AG10803 (cell line): ENCODE measurements around the gene GGT1.
"Not testable (repeated sequence)": the region's sequence is repeated elsewhere in the genome, so short reads cannot be mapped to it uniquely, and the experiment has no call there.

Experiments
- DNase-seq: peaks from one replicate; pipeline ENCODE4 v3.0.0; 2010; ENCODE audit warnings: low read depth
- H3K4me3 ChIP-seq: 2 replicates; pipeline ENCODE4 v1.5.1; 2011; ENCODE audit warnings: mild to moderate bottlenecking, low read length, control low read depth
- TF ChIP-seq, protein P1 (sequence below): conservative IDR thresholded peaks from 2 replicates; pipeline ENCODE4 v1.5.1; 2011; ENCODE audit warnings: mild to moderate bottlenecking, low read length, control low read depth, inconsistent platforms

GGT1 gene

DNA sequence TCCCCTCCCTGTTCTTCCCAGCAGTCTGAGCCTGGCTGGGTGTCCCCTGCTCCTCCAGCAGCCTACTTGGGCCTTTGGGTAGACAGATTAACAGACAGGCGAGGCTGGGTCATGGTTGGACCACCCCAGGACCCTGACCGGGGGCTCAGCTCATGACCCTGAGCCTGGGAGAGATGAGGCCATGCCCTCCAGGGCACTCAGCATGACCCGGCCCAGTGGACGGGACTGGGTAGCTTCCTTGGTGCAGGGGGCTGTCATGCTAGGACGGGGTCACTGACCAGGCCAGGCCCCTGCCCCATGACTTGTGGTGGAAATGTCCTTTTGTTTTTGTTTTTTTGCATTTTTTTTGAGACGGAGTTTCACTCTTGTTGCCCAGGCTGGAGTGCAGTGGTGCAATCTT, 5.3 kb downstream of the GGT1 start:
- H3K4me3 ChIP-seq, DNase-seq: not testable (repeated sequence)

DNA sequence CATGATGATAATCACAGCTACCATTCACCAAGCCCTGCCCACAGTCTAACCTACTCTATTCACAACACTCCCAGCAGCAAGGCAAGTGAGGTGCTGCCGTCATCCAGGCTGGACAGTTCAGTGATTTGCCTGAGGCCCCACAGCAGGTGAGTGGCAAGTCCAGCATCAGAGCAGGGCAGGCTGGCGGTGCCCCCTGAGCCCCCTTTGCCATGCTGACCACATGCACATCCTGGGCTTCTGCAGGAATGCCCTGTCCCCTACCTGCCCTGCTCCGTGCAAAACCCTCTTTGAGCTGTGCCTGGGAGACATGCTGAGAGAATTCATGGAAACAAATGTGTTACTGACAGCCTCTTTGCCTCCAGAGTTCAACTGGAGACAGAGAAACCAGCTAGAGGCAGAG, 6.9 kb downstream of the GGT1 start:
- not testable (repeated sequence) for DNase-seq, H3K4me3 ChIP-seq

GRCh38 chr22:24614794-24615193, 11.8 kb downstream of the GGT1 start:
- H3K4me3 ChIP-seq, DNase-seq: not testable (repeated sequence)

DNA sequence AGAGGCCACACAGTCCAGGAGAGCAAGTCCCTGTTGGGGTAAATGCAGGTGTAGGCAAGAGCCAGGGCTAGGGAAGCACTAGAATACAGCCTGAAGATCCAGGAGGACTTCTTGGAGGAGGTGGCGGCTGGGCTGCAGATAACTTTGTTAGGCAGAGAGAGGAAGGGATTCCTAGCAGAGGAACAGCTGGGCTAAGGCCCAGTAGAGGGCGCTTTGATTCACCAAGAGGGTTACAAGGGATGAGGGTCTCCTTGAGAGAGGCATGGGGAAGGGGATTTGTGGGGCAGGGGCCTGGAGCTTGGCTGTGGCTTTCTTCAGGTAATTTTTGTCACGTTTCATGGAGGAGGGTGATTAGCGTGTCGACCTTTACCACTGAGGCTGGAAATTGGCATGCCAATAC, 18.3 kb downstream of the GGT1 start:
- H3K4me3 ChIP-seq, DNase-seq: not testable (repeated sequence)

GRCh38 chr22:24622596-24622995, 19.6 kb downstream of the GGT1 start:
- H3K4me3 ChIP-seq, DNase-seq: not testable (repeated sequence)

- not testable (repeated sequence) for H3K4me3 ChIP-seq, DNase-seq
Observed at GRCh38 chr22:24627911-24628310, 24.9 kb downstream of the GGT1 start.

DNA sequence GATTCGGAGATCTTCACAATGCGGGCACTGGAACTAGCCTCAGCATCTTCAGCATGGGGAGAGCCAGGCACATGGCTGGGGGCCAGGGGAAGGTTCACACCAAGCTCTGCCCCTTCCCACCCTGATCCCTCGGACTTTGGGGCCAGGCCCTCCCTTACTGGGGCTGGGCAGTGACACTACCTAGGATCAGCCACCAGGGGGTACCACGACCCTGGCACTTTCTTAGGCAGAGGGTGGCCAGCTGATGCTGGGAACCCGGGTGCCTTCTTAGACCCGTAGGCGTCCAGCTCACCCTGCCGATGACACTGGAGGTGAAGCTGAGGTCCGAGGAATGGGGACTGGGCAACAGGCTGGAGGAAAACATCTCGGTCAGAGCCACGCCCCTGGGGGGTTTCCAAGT, 26.1 kb downstream of the GGT1 start:
- peak; percentile 1 for DNase-seq
- TF ChIP-seq, protein P1, sequence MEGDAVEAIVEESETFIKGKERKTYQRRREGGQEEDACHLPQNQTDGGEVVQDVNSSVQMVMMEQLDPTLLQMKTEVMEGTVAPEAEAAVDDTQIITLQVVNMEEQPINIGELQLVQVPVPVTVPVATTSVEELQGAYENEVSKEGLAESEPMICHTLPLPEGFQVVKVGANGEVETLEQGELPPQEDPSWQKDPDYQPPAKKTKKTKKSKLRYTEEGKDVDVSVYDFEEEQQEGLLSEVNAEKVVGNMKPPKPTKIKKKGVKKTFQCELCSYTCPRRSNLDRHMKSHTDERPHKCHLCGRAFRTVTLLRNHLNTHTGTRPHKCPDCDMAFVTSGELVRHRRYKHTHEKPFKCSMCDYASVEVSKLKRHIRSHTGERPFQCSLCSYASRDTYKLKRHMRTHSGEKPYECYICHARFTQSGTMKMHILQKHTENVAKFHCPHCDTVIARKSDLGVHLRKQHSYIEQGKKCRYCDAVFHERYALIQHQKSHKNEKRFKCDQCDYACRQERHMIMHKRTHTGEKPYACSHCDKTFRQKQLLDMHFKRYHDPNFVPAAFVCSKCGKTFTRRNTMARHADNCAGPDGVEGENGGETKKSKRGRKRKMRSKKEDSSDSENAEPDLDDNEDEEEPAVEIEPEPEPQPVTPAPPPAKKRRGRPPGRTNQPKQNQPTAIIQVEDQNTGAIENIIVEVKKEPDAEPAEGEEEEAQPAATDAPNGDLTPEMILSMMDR, result peak; percentile 34
- not testable (repeated sequence) for H3K4me3 ChIP-seq

GRCh38 chr22:24630812-24631427, 27.9 kb downstream of the GGT1 start:
- H3K4me3 ChIP-seq, DNase-seq: not testable (repeated sequence)

- H3K4me3 ChIP-seq, DNase-seq: not testable (repeated sequence)
Observed at GRCh38 chr22:24631430-24632122, 28.6 kb downstream of the GGT1 start.

GRCh38 chr22:24632642-24633041, 29.6 kb downstream of the GGT1 start:
- not testable (repeated sequence) for H3K4me3 ChIP-seq, DNase-seq

DNA sequence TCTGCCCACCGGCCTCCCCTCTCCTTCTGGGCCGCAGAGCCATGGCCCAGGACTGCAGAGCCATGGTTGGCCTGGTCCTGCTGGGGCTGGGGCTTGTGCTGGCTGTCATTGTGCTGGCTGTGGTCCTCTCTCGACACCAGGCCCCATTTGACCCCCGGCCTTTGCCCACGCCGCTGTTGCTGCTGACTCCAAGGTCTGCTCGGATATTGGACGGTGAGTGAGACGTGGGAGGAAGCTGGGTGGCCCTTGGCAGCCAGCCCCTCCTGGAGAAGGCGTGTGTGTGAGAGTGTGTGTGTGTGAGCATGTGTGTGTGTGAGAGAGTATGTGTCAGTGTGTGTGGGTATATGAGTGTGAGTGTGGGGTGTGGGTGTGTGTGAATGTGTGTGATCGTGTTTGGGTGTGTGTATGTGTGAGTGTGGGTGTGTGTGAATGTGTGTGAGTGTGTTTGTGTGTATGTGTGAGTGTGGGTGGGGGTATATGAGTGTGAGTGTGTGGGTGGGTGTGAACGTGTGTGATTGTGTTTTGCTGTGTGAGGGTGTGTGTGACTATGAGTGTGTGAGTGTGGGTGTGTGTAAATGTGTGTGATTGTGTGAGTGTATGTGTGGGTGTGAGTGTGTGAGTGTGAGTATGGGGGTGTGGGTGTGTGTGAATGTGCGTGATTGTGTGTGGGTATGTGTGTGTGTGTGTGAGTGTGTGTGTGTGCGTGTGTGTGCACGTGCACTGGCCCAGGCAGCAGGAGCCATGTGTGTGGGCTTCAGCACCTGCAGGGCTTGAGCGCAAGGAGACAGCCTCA, 30.4 kb downstream of the GGT1 start:
- H3K4me3 ChIP-seq, result not testable (repeated sequence)

DNA sequence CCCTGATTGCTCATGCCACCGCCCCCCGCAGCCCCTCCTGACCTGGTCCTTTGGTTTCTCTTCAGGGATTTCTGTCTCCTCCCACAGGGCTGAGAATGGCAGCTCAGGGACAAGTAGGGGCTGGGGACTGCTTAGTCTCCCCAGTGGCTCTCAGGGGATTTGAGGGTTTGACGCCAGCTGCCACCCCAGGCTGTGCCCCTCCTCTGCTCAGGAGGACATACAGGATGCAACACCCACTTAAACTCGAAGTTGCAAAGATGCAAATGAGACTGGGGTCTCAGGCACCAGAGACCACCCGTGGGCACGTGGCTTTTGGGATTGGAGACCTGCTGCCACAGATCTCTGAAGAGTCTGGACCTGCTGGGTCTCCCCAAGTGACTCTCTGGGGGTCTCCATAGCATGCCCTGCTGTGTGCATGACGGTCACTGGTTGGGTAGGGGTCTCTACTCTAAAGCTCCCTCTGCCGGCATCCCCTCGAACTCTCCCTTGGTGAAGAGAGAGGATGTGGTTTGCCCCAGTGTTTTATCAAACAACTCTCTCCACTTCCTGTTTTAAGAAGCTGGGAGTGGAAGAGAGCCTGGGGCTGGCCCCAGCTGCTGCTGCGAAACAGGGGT, 31.9 kb downstream of the GGT1 start:
- DNase-seq, H3K4me3 ChIP-seq: not testable (repeated sequence)

More for the DNA sequence above, 30.4 kb downstream of the GGT1 start:
- not testable (repeated sequence) for DNase-seq

GRCh38 chr22:24636513-24636912, 33.5 kb downstream of the GGT1 start:
- DNase-seq, H3K4me3 ChIP-seq: not testable (repeated sequence)

GRCh38 chr22:24642307-24642706, 39.3 kb downstream of the GGT1 start:
- DNase-seq, H3K4me3 ChIP-seq: not testable (repeated sequence)

GRCh38 chr22:24644409-24644808, 41.4 kb downstream of the GGT1 start:
- DNase-seq, H3K4me3 ChIP-seq: not testable (repeated sequence)

DNA sequence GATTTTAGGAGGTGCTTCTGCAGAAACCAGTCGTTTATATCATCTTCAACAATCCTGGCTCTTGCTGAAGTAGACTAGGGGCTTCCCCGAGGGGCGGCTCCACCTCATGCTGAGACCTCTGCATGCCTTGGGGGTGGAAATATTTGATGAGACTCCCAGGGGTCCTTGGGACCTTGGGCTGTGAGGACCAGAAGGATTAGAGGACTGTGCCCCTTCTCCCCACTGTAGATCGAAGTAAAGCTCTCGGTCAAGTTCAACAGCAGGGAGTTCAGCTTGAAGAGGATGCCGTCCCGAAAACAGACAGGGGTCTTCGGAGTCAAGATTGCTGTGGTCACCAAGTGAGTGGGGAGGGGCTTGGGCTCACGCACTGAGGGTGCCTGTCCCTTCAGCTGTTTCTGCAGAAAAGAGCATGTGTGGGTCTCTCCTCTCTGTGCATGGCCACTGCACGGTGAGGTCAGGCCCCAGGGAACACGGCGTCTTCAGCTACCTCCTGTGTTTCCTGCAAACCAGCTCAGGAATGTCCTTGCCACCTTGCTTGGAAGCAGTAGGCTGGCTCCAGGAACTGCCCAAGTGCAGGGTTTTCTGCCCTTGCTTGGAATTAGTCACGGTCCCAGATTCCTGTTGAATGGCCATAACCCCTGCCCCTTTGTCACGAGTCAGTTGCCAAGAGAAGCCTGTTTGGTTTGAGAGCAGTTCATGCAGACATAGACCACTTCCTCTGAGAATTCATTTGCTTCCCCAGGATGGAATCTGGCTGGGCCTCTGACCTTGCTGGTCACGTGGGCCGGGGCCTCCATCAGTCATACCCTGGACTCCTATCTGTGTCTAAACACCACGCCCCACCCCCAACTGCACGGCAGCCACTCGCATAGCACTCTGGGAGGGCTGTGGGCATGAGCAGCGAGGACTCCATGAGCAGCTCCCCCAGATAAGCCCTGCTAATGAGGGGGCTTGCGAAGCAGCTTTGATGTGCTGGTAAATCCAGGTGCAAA, 42.7 kb downstream of the GGT1 start:
- DNase-seq, H3K4me3 ChIP-seq: not testable (repeated sequence)

DNA sequence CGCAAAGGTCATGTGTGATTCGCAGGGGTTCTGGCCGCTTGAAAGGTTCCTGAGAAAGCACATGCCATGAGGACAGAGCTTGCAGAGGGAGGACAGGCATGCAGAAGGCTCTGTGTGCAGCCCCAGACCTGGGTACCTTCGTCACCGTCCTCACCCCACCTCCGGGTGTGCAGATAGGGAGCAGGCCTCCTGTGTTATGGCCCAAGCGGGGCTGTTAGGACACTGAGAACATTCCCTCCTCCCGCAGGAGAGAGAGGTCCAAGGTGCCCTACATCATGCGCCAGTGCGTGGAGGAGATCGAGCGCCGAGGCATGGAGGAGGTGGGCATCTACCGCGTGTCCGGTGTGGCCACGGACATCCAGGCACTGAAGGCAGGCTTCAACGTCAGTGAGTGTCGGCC, 43.8 kb downstream of the GGT1 start:
- H3K4me3 ChIP-seq, DNase-seq: not testable (repeated sequence)
